Neural cell (in vitro differentiated cells): ENCODE results near the gene STX7. TPM values are rescaled to one million over a fixed set of nuclear protein-coding genes. Genes with fewer than 3 reads are reported as not detected.

ENCODE experiments used
- H2AFZ ChIP-seq: fragments of 200-600, 300-800 bp; sonication (generic), shearing (Covaris generic); 2 replicates; pipeline ENCODE4 v1.6.0; 2014; ENCODE audit warnings: low read depth, mild to moderate bottlenecking, antibody characterized with exemption, low read length, moderate library complexity
- H3F3A ChIP-seq: fragments of 200-600 bp; shearing (Covaris generic); 2 replicates; pipeline ENCODE4 v1.6.1; 2016; ENCODE audit warnings: mild to moderate bottlenecking, moderate library complexity, mixed read lengths, antibody characterized with exemption, low read length; ENCODE audit not compliant: insufficient read depth, poor library complexity, severe bottlenecking
- H3K27ac ChIP-seq: fragments of 200-600, 300-800 bp; sonication (generic), shearing (Covaris generic); 2 replicates; pipeline ENCODE4 v1.5.1; 2014; ENCODE audit warnings: mild to moderate bottlenecking, low read length, moderate library complexity
- H3K27me3 ChIP-seq: fragments of 300-800, 200-600 bp; sonication (generic), shearing (Covaris generic); 2 replicates; pipeline ENCODE4 v1.6.0; 2014; ENCODE audit warnings: mild to moderate bottlenecking, low read depth, low read length, moderate library complexity; ENCODE audit not compliant: insufficient read depth
- H3K36me3 ChIP-seq: fragments of 300-800, 200-600 bp; sonication (generic), shearing (Covaris generic); 2 replicates; pipeline ENCODE4 v1.5.1; 2014; ENCODE audit warnings: mild to moderate bottlenecking, antibody characterized with exemption, low read length, moderate library complexity; ENCODE audit not compliant: insufficient read depth
- H3K4me2 ChIP-seq: fragments of 300-800, 200-600 bp; sonication (generic), shearing (Covaris generic); 2 replicates; pipeline ENCODE4 v1.6.0; 2014; ENCODE audit warnings: mild to moderate bottlenecking, low read length
- H3K4me3 ChIP-seq: fragments of 300-800, 200-600 bp; sonication (generic), shearing (Covaris generic); 2 replicates; pipeline ENCODE4 v1.5.1; 2014; ENCODE audit warnings: mild to moderate bottlenecking, low read length, moderate library complexity
- H3K79me2 ChIP-seq: fragments of 200-600 bp; shearing (Covaris generic); replicated peaks from 2 replicates; pipeline ENCODE4 v1.6.0; 2014; ENCODE audit warnings: mild to moderate bottlenecking, low read length, moderate library complexity; ENCODE audit not compliant: insufficient read depth
- H3K9ac ChIP-seq: fragments of 300-800, 200-600 bp; sonication (generic), shearing (Covaris generic); 2 replicates; pipeline ENCODE4 v1.6.1; 2016; ENCODE audit warnings: mild to moderate bottlenecking, low read length, mixed read lengths
- H3K9me2 ChIP-seq: fragments of 200-600 bp; shearing (Covaris generic); 2 replicates; pipeline ENCODE4 v1.6.1; 2016; ENCODE audit warnings: mild to moderate bottlenecking, low read length, mixed read lengths; ENCODE audit not compliant: insufficient read depth
- H3K9me3 ChIP-seq: fragments of 200-600, 300-800 bp; sonication (generic), shearing (Covaris generic); 2 replicates; pipeline ENCODE4 v1.6.1; 2016; ENCODE audit warnings: mild to moderate bottlenecking, mixed run types, low read length, moderate library complexity, mixed read lengths
- H4K20me1 ChIP-seq: fragments of 200-600 bp; shearing (Covaris generic); 2 replicates; pipeline ENCODE4 v1.6.1; 2016; ENCODE audit warnings: mild to moderate bottlenecking, mixed run types; ENCODE audit not compliant: insufficient read depth
- CTCF ChIP-seq: fragments of 450-650 bp; IDR thresholded peaks from 2 replicates; pipeline ENCODE4 v1.5.1; 2014; ENCODE audit warnings: antibody characterized with exemption, mild to moderate bottlenecking, moderate library complexity; ENCODE audit not compliant: poor library complexity, severe bottlenecking
- EZH2 ChIP-seq: fragments of 200-600, 300-800 bp; shearing (Covaris generic), sonication (generic); IDR thresholded peaks from 2 replicates; pipeline ENCODE4 v1.6.1; 2014; ENCODE audit warnings: antibody characterized with exemption, low read length, borderline replicate concordance, mild to moderate bottlenecking; ENCODE audit not compliant: insufficient read depth, poor library complexity, severe bottlenecking
- MXI1 ChIP-seq: fragments of 450-650 bp; conservative IDR thresholded peaks from 2 replicates; pipeline ENCODE4 v1.6.1; 2014; ENCODE audit warnings: antibody characterized with exemption, mild to moderate bottlenecking; ENCODE audit not compliant: poor library complexity, severe bottlenecking
- POLR2AphosphoS5 ChIP-seq: IDR thresholded peaks from 2 replicates; pipeline ENCODE4 v1.6.1; 2012
- RAD21 ChIP-seq: fragments of 450-650 bp; conservative IDR thresholded peaks from 2 replicates; pipeline ENCODE4 v1.6.1; 2014; ENCODE audit warnings: antibody characterized with exemption, mild to moderate bottlenecking, moderate library complexity
- SMC3 ChIP-seq: fragments of 450-650 bp; conservative IDR thresholded peaks from 2 replicates; pipeline ENCODE4 v1.6.1; 2014; ENCODE audit warnings: antibody characterized with exemption, mild to moderate bottlenecking, moderate library complexity; ENCODE audit not compliant: poor library complexity
- TAF1 ChIP-seq: IDR thresholded peaks from 2 replicates; pipeline ENCODE4 v1.6.1; 2012; ENCODE audit warnings: low read depth
- polyA plus RNA-seq: library from polyadenylated mRNA; depleted of rRNA; stranded (reverse); fragments of >200 nt; gene quantifications from 2 replicates; pipeline ENCODE4 v1.2.3, GENCODE V29; 2014

Gene STX7
- polyA plus RNA-seq, 1 donor from 2014 or later, result 79.5 TPM

DNA sequence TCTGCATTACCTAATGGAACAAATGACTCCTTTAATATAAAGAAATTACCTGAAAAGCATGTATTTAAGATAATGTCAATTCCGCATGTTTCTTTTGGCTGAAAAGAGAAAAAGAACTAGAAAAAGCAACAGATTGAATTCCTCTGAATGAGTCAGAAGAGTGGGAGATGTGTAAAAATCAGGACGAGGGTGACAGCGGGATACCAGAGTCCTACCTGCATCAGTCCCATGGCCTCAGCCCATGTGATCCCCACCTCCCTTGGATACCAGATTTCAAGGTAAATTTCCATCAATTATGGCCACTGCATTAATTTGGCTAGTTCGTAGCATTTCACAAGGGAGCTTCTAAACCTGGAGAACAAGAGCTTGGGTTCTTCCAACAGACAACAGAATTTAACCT, 101.6 kb downstream of the STX7 start:
- no peaks in the 10 kb centered on the region for H3K27me3 ChIP-seq
- no peak overlapping the region for H3K4me2 ChIP-seq
- H3K27ac ChIP-seq, result no peak overlapping the region
- H3K36me3 ChIP-seq, result no peaks in the 10 kb centered on the region
- TF ChIP-seq EZH2 (no peak), TAF1 (no peak), CTCF (no peak)
- no peaks in the 10 kb centered on the region for H3F3A ChIP-seq
- H2AFZ ChIP-seq, result no peak overlapping the region
- no peak overlapping the region for H3K4me3 ChIP-seq
- H3K79me2 ChIP-seq, result no peaks in the 10 kb centered on the region
- no peaks in the 10 kb centered on the region for H3K9me3 ChIP-seq
- H3K9ac ChIP-seq, result no peak overlapping the region
- no peaks in the 10 kb centered on the region for H4K20me1 ChIP-seq
- H3K9me2 ChIP-seq, result no peaks in the 10 kb centered on the region

DNA sequence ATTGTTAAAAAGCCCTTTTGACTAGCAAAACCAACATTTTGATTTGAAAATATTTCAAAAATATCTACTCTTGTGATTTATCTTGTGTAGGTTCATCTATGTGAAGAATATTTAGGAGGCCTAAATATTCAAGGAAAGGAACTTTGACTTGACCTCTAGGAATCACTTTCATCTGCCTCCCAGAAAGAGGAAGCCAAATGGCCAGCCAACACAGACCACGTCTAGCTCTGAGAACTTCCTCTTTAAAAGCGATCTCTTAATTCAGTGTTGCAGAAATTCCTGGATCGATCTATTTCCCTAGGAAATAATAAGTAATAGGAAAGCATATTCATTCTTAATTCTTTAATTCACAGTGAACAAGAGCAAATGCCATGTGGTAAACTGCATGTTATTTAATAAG, 102.1 kb downstream of the STX7 start:
- Histone ChIP-seq H3F3A (no peaks in the 10 kb centered on the region), H4K20me1 (no peaks in the 10 kb centered on the region), H3K27me3 (no peaks in the 10 kb centered on the region), H3K79me2 (no peaks in the 10 kb centered on the region), H3K9me2 (no peaks in the 10 kb centered on the region), H3K4me3 (no peak overlapping the region), H3K9me3 (no peaks in the 10 kb centered on the region), H3K36me3 (no peaks in the 10 kb centered on the region), H3K4me2 (no peak overlapping the region), H3K9ac (no peak overlapping the region), H2AFZ (no peak overlapping the region), H3K27ac (no peak overlapping the region)
- TF ChIP-seq TAF1 (no peak), CTCF (no peak), MXI1 (no peak), RAD21 (no peak), POLR2AphosphoS5 (no peak), SMC3 (no peak)

DNA sequence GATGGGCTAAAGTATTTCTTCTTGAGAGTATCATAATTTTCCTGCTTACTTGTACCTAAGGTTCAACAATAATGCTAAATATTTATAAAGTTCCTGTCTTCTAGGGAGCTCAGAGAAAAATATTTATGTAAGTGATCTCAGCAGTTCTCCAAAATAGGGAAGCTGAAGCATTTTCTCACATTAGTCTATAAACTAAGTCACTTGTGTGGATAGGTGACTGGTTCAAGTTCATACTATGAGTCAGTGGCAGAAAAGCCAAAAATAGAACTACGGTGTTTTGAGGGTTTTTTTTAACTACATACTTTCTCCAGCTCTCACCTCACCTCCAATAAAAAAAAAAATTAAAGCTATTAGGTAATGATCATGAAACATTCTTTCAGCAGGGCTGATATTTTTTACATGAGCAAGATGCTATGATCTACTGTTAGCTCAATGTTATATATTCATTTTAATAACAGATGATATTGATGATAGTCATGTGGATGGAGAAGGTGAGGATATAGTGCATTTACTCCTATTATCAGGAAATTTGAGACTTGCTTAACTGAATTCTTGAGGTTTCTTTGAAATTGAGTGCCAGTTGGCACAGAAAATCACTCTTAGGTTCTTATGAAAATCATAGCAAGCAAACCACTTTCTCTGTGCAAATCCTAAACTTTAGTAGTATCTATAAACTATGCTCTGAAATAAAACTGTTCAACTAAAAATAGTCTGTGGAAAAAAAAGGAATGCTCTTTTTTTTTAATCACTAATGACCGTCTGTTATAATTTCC, 107.6 kb downstream of the STX7 start:
- no peaks in the 10 kb centered on the region for H3K79me2 ChIP-seq
- H4K20me1 ChIP-seq, result no peaks in the 10 kb centered on the region
- H3K4me2 ChIP-seq, result no peak overlapping the region
- no peak overlapping the region for H3K27ac ChIP-seq
- no peak overlapping the region for H3K4me3 ChIP-seq
- TF ChIP-seq MXI1 (no peak), POLR2AphosphoS5 (no peak), CTCF (no peak), RAD21 (no peak)
- H3K9me3 ChIP-seq, result no peaks in the 10 kb centered on the region
- H3K9me2 ChIP-seq, result no peaks in the 10 kb centered on the region
- H3K27me3 ChIP-seq, result peaks cover 22% of the 10 kb centered on the region
- H2AFZ ChIP-seq, result no peak overlapping the region
- no peaks in the 10 kb centered on the region for H3K36me3 ChIP-seq
- no peak overlapping the region for H3K9ac ChIP-seq
- no peaks in the 10 kb centered on the region for H3F3A ChIP-seq
